AG20443 (cell line): ENCODE measurements around the gene JAM2.
"Not testable (repeated sequence)": the region's sequence is repeated elsewhere in the genome, so short reads cannot be mapped to it uniquely, and the experiment has no call there.

Source experiments
- DNase-seq: peaks from one replicate; pipeline ENCODE4 v3.0.0; 2012; ENCODE audit warnings: low spot score, mixed read lengths

The JAM2 gene

GRCh38 chr21:25646474-25646873 is 7.4 kb downstream of the JAM2 start:
- no peak for DNase-seq

DNA sequence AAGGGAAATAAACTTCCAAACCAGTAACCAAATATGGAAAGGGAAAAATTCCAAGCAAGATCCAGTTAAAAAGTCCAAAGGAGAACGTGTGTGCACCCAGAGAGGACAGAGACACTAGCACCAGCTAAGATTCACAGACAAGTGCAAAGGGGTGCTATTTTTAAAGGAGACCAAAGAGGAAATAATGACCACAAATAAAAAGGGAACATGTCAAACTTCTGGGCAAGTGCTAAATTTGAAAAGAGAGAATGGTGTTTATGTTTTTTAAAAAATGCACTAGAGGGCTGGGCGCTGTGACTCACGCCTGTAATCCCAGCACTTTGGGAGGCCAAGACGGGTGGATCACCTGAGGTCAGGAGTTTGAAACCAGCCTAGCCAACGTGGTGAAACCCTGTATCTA is 8.6 kb downstream of the JAM2 start:
- no peak for DNase-seq

DNA sequence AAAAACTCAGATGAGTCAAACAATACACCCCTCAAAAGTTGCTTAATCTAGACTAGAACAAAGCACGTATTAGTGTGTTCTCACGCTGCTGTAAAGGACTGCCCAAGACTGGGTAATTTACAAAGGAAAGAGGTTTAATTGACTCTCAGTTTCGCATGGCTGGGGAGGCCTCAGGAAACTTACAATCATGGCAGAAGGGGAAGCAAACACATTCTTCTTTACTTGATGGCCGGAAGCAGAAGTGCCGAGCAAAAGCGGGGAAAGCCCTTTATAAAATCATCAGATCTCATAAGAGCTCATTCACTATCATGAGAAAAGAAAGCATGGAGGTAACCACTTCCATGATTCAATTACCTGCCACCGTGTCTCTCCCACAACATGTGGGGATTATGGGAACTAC is 10.1 kb downstream of the JAM2 start:
- no peak for DNase-seq

- no peak for DNase-seq
Measured at GRCh38 chr21:25656412-25656811, 17.4 kb downstream of the JAM2 start.

GRCh38 chr21:25657140-25657539 is 18.1 kb downstream of the JAM2 start:
- no peak for DNase-seq

DNA sequence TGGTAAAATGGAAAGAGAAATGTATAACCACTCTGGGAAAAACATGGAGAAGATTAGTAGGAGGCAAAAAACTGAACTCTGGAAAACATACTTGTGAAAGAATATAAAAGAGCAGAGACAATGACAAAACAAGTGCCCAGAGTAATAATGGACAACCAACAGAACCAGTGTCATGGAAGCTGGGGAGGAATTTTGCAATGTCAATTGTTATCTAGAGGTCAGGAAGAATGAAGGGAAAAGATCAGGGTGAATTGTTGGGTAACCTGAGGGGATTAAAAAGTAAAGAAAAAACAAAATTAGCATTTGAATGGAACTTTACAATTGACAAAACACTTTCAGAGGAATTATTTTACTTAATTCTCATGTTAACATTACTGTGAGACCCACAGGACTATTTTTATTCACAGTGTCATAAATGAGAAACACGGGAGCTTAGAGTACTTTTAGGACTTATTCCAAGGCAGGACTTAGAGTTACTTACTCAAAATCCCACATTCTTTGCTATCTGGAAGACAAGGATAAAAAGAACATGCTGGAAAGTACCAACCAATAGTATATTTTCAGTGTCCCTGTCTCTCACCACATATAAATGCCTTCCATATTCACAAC is 19.5 kb downstream of the JAM2 start:
- DNase-seq = no peak

GRCh38 chr21:25660233-25660632 is 21.2 kb downstream of the JAM2 start:
- no peak for DNase-seq

DNA sequence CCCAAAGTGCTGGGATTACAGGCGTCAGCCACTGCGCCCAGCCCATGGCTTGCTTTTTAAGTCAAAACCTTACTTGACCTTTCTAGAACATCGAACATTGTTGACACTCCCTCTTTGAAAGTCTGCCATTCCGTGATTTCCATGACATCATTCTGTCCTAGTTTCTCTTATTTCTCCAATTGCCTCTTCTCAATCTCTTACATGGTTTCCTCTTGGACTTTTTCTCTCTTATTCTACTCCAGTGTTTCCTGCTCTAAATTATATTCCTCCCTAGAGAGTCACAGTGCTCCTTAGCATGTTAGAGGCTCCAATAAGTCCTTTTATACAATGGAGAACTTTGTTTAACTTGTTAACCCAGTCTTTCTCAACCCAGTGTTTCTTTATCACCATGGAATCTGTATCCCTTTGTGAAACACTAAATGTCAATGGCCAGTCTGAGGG is 25.5 kb downstream of the JAM2 start:
- no peak for DNase-seq

GRCh38 chr21:25670726-25671125 is 31.7 kb downstream of the JAM2 start:
- peak; percentile 45 for DNase-seq

DNA sequence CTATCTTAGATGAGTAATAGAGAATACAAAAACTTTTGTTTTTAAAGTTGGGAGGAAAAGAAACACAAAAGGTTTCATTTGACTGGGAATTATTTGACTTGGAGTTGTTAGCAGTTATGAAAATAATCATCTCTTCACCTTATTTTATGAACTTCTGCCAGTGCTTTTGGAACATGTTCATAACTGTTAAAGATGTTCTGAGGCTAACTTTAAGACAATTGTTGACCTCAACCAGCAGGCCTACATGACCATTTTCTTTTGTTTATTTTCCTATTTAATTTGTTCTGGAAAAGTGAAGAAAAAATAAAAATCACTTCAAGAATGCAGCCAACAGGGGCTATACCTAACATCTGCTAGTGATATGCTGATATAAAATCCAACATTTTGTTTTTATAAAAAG is 37.4 kb downstream of the JAM2 start:
- no peak for DNase-seq

DNA sequence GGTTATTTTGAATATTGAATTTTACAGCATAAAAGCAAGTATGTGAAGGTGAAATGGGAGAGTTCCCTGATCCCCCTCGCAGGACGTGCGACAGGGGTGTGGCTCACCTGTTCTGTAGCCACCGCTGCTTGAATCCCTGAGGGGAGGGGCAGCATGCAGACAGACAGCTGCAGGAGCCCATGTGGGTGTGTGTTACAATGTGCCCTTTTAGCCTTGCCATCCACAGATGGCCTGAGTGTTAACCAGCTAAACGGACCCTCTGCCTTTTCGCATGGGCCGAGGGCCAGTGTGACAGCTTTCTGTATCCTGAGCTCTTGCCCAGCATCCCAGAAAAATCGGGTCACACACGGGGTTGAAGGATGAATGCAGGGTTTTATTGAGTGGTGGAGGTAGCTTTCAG is 43.3 kb downstream of the JAM2 start:
- DNase-seq = no peak

DNA sequence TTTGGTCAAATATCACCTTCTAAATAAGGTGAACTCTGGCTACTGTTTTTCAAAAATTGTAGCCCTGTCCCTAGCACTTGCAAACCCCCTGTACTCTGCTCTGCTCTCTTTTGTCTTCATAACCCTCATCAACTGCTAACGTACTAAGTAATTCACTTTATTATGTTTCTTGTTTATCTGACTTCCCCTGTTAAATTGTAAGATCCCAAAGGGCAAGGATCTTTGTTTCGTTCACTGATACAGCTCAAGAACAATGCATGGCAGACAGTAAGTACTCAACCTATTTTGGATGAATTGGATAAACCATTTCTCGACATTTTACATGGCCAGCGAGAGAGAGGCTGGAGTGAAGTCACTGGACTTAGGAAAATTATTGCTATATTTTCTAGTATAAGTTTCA is 48.7 kb downstream of the JAM2 start:
- DNase-seq = no peak

GRCh38 chr21:25688275-25689155 is 49.5 kb downstream of the JAM2 start:
- DNase-seq = peak; percentile 21

DNA sequence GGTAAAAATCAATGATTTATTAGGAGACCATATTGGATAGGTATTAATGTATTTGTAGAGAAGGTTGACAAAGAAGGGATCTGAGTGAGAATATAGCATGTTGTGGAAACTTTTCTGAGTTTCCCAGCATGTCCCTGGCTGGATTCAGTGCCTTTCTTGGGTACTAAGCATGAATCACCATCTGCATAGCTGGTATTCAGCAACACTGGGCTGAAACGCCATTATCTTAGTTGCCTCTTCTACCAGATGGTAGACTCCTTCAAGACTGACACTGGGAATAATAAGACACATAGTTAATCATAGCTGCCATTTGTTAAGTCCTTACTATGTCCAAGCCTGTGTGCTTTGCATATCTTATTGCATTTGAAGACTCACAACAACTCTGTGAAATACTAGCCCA is 50.2 kb downstream of the JAM2 start:
- peak; percentile 35 for DNase-seq

DNA sequence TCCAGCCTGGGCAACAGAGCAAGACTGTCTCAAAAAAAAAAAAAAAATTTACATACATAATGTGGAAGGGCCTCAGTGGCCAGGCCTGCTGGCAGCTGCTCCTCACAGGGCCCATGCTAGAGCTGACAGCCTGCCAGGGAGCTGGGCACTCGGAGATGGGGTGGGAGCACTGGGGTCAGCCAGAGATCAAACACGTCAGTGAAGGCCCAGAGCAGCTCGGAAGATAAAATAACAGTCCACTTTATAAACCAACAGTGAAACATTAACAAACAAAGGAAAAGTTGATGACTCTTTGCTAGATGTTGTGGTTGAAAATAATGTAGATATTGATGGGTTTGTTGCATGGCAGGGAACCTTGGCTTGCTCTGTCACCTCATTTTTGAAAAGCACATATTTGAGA is 52.9 kb downstream of the JAM2 start:
- no peak for DNase-seq

- not testable (repeated sequence) for DNase-seq
Measured at GRCh38 chr21:25695461-25695860, 56.4 kb downstream of the JAM2 start.

DNA sequence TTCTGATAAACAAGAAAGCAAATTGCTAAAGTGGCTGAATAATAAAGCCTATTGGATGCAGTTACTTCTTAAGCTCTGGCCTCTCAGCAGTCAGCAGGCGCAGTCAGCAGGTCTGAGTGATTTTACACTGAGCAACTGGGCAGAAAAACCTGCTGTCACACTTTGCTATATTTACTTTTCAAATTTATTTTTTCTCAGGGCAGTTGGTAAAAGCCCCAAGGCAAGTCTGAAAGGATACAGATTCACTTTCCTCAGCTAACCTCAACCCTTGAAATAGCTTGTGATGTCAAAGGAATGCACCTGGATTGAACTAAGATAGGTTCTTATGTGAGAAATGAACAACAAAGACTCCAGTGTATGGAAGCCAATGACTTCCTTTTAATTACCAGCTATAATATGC is 61.7 kb downstream of the JAM2 start:
- no peak for DNase-seq

GRCh38 chr21:25701529-25701928 is 62.5 kb downstream of the JAM2 start:
- DNase-seq = no peak

- peak; percentile 52 for DNase-seq
Measured at GRCh38 chr21:25708467-25709065, 69.5 kb downstream of the JAM2 start.

DNA sequence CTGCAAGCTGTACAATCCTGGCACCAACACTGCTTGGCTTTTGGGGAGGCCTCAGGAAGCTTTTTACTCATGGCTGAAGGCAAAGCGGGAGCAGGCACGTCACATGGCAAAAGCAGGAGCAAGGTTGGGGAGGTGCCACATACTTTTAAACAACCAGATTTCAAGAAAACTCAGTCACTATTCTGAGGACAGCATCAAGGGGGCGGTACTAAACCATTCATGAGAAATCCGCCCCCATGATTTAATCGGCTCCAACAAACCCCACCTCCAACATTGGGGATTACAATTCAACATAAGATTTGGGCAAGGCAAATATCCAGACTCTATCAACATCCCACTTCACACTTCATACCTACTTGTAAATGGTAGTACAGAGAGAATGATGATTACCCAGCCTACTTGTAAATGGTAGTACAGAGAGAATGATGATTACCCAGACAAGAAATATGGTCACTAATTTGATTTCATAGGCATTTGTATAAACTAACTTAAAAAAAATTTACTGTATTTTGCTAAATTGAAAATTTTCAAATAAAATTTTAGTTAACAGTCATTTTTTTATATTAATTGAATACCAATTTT is 70.7 kb downstream of the JAM2 start:
- DNase-seq = no peak

DNA sequence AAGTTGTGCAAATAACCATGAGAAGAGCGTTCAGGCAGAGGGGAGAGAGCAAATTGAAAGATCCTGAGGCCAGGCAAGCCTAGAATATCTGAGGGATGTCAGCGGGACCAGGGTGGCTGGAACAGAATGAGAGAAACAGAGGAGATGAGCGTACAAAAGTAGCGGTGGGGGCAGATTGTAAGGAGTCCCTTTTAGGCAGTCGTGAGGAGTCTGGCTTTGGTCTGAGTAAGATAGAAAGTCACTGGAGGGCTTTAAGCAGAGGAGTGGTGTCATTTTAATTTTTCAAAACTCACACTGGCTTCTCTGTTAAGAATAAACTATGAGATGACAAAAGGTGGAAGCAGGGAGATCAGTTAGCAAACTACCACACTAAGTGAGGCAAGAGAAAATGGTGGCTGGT is 71.5 kb downstream of the JAM2 start:
- no peak for DNase-seq

- not testable (repeated sequence) for DNase-seq
Measured at GRCh38 chr21:25714066-25714465, 75.0 kb downstream of the JAM2 start.
